GM18520 (cell line): ENCODE results near the gene MUC5AC.
"Not testable (repeated sequence)": the region's sequence is repeated elsewhere in the genome, so short reads cannot be mapped to it uniquely, and the experiment has no call there.

Experiments used
- ATAC-seq: cut with Tn5 transposase; IDR thresholded peaks from one replicate; pipeline ENCODE4 v1.9.1; 2021; ENCODE audit not compliant: unreplicated experiment

Gene MUC5AC

DNA sequence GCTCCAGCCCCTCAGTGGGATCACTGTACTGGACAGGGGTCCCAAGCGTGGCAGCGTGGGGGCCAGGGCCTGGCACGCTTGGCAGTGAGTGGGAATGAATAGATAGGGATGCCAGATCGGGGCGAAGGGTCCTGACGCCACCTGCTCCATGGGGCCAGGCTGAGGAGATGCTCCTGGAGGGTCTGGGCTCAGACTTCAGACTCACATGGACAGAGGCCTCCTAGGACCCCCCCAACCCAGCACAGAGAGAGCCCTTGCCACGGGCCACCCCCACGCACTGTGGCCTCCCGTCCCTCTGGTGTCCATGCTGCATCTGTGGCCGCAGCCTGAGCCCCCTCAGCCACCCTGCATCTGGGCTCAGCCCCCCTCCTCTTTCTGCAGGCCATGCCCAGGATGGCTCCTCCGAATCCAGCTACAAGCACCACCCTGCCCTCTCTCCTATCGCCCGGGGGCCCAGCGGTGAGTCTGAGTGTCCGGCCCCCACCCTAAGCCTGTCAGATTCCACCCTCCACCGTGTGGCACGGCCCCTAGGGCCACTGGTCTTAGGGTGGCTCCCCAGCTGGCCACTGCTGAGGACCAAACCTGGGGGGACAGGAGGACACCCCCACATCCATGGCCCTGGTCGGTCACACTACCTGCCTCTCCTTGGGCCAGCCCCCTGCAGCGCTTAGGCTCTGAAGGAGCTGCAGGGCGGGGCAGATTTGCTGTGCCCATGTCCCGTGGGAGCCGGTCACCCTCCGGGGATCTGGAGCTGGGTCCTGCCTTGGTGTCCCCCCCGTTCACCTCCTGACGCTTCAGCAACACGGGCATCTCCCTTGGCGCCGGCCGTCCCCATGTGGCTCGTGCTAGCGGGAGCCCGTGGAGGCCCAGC lies 2.7 kb downstream of the MUC5AC start:
- ATAC-seq = no peak

DNA sequence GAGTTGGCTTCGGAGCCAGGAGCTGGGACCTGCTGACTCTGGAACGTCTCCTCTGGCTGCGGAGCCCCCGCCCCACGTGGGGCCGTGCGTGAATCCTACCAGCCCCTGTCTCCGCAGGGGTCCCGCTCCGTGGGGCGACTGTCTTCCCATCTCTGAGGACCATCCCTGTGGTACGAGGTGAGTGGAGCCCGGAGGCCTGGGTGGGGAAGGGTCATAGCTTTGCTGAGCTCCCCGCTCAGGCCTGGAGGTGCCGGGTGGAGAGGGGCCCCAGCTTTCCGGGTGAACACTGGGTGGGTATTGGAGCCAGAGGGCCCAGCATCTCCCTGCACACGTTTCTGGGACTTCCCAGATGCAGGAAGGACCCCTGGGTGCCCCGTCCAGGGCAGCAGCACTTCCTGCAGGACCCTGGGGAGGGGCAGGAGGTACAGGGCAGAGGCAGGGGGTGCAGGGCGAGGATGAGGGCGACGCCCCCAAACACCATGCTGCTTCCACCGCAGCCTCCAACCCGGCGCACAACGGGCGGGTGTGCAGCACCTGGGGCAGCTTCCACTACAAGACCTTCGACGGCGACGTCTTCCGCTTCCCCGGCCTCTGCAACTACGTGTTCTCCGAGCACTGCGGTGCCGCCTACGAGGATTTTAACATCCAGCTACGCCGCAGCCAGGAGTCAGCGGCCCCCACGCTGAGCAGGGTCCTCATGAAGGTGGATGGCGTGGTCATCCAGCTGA lies 3.8 kb downstream of the MUC5AC start:
- no peak for ATAC-seq

DNA sequence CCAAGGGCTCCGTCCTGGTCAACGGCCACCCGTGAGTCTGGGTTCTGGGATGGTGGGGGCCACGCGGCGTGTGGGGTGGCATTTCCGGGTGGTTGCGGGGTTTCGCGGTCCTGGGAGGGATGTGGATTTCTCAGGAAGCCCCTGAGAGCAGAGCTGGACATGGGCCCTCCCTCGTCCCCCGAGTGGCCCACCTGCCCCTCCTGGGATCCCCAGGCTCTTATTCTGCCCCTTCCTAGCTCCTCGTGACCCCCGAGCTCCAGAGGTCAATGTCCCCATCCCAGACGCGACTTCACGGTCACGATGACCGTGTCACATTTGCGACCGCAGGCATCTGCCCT lies 4.4 kb downstream of the MUC5AC start:
- no peak for ATAC-seq

DNA sequence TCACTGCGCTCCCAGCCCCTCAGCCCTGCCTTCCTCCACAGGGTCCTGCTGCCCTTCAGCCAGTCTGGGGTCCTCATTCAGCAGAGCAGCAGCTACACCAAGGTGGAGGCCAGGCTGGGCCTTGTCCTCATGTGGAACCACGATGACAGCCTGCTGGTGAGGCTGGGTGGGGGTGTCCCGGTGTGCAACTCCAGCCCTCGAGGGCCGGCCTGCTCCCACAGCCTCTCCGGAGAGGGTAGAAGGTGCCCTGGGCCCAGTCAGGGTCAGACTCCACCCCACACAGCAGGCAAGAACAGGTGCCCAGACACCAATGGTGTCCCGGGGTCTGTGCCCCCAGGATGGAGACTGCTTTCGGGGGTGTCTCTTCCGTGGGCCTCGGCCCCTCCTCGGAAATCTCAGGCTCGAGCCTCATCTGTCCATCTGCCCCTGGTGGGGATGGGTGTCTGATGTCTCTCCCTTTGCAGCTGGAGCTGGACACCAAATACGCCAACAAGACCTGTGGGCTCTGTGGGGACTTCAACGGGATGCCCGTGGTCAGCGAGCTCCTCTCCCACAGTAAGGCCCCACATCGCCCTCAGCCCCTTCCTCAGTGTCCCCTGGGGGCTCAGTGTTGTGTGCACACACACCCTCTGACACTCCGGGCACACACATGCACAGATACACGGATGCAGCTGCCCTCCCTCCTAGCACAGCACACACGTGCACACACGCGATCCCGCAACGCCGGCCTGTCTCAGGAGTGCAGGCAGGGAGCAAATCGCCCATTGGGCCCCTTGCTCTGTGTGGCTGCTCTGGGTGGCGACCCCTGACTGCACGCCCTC lies 4.9 kb downstream of the MUC5AC start:
- no peak for ATAC-seq

DNA sequence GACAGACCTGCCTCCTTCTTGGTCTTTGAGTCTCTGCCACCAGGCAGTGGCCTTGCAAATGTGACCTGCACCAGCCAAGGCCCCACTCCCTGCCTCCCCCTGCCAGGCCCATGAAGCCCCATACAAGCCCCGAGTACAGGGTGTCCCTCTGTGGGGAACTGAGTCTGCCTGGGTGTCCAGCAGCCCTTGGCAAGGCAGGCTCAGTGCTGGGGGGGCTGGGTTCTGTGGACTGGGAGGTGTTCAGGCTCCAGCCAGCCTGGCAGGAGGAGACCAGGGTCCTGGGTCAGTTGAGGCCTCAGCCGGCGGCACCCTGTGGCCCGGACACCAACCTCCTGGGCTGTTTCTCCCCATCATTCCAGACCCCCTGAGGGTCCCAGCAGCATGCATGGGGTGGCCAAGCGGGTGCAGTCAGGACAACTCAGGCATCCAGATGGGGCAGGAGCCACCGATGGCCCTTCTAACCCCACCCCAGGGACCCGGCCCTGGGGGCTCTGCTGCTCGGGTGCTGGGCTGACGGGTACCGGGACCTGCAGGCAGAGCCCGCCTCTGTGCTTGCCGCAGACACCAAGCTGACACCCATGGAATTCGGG lies 5.7 kb downstream of the MUC5AC start:
- ATAC-seq = no peak

DNA sequence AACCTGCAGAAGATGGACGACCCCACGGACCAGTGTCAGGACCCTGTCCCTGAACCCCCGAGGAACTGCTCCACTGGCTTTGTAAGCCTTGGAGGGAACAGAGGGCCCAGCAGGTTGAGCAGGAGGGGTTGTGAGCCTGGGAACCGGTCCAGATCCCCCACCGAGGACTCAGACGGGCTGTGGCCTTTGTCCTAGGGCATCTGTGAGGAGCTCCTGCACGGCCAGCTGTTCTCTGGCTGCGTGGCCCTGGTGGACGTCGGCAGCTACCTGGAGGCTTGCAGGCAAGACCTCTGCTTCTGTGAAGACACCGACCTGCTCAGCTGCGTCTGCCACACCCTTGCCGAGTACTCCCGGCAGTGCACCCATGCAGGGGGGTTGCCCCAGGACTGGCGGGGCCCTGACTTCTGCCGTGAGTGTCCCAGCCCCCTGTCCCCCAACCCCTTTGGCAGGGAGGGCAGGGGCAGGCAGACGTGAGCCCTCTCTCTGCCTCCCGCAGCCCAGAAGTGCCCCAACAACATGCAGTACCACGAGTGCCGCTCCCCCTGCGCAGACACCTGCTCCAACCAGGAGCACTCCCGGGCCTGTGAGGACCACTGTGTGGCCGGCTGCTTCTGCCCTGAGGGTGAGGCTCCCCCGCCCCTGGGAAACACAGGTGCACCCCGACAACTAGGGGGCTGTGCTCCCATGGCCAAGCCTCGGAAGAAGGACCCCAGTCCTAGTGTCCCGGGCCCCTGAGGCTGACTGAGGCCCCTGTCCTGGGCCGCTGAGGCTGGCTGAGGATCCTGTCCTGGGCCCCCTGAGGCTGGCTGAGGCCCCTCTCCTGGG lies 6.4 kb downstream of the MUC5AC start:
- ATAC-seq = no peak

DNA sequence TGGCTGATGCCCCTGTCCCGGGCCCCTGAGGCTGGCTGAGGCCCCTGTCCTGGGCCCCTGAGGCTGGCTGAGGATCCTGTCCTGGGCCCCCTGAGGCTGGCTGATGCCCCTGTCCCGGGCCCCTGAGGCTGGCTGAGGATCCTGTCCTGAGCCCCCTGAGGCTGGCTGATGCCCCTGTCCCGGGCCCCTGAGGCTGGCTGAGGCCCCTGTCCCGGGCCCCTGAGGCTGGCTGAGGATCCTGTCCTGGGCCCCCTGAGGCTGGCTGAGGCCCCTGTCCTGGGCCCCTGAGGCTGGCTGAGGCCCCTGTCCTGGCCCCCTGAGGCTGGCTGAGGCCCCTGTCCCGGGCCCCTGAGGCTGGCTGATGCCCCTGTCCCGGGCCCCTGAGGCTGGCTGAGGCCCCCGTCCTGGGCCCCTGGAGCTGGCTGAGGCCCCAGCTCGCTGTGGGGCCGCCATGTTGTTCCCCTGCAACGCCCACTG lies 7.1 kb downstream of the MUC5AC start:
- ATAC-seq = not testable (repeated sequence)

DNA sequence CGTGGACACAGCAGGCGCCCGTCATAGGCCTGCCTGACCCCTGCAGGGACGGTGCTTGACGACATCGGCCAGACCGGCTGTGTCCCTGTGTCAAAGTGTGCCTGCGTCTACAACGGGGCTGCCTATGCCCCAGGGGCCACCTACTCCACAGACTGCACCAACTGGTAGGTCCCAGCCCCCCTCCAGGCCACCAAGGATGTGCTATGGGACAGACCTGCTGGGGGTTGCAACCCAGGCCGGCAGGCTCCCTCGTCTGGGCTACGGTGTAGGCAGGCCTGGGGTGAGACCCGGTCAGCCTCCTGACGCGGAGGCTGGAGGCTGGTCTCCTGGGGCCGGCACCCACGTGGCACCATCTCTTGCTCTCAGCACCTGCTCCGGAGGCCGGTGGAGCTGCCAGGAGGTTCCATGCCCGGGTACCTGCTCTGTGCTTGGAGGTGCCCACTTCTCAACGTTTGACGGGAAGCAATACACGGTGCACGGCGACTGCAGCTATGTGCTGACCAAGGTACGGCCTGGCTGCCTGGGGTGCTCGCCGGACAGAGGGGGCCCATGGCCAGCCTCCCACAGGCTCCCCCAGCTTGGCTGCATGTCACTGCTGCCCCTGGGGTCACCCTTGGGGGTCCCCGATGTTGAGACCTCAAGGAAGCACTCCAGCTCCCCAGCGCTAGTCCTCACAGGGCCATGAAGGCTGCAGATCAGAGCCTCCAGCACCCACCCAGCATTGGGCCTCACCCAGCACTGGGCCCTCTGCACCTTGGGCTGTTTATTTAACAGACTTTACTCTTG lies 7.7 kb downstream of the MUC5AC start:
- ATAC-seq = no peak

DNA sequence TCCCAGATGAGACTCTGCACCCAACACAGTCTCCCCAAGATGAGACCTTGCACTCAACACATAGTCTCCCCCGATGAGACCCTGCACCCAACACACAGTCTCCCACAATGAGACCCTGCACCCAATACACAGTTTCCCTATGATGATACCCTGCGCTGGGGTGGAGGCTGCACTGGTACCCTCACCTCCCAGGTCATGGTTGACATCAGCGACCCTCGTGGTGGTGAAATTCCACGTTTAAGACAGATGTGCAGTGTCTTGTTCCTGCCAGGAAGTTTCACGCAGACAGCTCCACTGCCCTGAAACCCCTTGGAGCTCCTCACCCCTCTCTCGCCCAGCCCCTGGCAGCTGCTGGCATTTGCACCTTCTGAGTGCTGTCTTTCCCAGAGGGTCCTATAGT lies 9.5 kb downstream of the MUC5AC start:
- ATAC-seq = no peak

DNA sequence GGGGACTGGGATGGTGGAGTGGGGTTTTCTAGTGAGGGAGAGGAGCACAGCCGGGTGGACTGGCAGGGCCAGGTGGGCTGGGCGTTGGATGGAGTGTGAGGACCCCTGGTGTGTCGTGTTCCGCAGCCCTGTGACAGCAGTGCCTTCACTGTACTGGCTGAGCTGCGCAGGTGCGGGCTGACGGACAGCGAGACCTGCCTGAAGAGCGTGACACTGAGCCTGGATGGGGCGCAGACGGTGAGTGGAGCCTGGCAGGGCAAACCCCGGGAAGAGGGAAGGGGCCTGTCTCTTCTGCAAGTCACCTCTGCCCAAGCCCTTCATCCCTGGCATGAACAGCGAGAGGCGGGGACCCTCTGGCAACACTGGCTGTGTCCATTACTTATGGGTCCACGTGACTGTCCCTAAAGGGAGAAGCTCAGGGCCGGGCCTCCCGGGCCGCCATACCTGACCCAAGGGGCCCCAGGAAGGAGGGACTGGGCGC lies 10.0 kb downstream of the MUC5AC start:
- no peak for ATAC-seq

DNA sequence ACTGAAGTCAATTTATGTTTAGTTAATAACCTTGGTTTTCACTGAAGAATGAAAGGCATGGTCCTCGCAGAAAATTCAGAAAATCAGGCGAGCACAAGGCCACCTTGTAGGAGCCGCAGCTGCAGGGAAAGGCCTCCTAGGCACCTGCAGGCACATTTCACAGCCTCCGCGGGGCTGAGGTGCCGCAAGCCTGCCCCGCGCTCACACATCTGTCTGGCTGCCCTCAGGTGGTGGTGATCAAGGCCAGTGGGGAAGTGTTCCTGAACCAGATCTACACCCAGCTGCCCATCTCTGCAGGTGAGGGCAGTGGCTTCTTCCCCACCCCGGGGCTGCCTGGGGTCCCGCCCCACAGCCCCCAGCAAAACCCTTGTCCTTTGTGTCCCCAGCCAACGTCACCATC lies 10.5 kb downstream of the MUC5AC start:
- no peak for ATAC-seq

DNA sequence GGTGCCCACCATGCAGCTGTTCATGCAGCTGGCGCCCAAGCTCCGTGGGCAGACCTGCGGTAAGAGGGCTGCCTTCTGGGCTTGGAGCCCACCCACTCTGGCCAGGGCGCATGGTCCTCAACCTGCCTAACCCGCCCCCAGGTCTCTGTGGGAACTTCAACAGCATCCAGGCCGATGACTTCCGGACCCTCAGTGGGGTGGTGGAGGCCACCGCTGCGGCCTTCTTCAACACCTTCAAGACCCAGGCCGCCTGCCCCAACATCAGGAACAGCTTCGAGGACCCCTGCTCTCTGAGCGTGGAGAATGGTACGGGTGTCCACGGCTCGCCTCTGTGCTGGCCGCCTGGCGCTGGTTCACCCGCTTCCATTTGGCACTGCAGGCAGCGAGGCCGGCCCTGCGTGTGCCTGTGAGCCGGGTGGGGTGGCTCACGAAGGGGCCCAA lies 11.0 kb downstream of the MUC5AC start:
- no peak for ATAC-seq

DNA sequence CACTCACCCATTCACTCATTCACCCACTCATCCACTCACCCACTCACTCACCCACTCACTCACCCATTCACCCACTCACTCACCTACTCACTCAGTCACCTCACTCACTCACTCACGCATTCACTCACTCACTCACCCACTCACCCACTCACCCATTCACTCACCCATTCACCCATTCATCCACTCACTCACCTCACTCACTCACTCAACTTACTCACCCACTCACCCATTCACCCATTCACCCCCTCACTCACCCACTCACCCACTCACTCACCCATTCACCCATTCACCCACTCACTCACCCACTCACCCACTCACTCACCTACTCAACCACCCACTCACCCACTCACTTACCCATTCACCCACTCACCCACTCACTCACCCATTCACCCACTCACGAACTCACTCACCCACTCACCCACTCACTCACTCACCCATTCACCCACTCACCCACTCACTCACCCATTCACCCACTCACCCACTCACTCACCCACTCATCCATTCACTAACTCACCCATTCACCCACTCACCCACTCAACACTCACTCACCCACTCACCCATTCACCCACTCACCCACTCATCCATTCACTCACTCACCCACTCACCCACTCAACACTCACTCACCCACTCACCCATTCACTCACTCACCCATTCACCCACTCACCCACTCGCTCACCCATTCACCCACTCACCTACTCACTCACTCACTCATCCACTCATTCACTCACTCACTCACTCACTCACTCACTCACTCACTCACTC lies 13.7 kb downstream of the MUC5AC start:
- no peak for ATAC-seq

DNA sequence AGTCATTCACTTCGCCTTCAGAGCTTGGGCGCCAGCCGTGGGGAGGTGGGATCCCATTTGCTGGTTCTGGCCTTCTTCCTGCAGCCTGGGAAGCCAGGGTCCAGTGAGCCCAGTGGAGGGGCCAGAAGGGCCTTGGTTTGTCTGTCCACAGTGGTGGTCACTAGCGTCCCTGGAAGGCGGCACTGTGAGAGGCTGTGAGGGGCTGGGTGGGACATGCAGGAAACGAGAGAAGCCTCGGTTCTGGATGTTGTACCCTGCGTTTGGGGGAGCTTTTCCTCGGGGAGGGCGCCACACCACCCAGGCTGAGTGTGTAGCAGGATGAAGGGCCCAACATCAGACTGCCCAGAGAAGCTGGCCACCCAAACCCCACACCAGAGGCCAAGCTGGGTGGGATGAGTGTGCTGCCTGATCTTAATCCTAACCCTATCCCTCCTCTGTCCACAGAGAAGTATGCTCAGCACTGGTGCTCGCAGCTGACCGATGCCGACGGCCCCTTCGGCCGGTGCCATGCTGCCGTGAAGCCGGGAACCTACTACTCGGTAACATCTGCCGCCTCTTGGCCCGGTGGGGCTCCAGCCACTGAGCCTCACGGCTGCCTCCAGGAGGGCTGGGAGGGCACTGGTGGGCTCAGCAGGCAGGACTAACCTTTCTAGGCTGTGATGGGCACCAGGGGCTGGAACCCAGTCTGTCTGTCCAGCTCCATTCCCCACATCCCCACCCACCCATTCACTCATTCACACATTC lies 14.4 kb downstream of the MUC5AC start:
- ATAC-seq = no peak

DNA sequence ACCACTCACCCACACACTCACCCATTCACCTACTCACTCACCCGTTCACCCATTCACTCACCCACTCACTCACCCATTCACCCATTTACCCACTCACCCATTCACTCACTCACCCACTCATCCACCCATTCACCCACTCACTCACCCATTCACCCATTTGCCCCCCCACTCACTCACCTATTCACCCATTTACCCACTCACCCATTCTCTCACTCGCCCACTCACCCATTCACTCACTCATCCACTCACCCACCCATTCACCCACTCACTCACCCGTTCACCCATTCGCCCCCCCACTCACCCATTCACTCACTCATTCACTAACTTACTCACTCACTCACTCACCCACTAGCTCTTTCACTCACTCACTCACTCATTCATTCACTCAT lies 15.0 kb downstream of the MUC5AC start:
- no peak for ATAC-seq

DNA sequence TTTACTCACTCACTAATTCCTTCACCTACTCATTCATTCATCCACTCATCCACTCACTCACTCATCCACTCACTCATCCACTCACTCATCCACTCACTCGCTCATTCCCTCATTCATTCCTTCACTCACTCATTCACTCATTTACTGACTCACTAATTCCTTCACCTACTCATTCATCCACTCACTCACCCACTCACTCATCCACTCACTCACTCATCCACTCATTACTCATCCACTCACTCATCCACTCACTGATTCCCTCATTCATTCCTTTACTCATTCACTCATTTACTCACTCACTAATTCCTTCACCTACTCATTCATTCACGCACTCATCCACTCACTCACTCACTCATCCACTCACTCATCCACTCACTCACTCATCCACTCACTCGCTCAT lies 15.6 kb downstream of the MUC5AC start:
- not testable (repeated sequence) for ATAC-seq

DNA sequence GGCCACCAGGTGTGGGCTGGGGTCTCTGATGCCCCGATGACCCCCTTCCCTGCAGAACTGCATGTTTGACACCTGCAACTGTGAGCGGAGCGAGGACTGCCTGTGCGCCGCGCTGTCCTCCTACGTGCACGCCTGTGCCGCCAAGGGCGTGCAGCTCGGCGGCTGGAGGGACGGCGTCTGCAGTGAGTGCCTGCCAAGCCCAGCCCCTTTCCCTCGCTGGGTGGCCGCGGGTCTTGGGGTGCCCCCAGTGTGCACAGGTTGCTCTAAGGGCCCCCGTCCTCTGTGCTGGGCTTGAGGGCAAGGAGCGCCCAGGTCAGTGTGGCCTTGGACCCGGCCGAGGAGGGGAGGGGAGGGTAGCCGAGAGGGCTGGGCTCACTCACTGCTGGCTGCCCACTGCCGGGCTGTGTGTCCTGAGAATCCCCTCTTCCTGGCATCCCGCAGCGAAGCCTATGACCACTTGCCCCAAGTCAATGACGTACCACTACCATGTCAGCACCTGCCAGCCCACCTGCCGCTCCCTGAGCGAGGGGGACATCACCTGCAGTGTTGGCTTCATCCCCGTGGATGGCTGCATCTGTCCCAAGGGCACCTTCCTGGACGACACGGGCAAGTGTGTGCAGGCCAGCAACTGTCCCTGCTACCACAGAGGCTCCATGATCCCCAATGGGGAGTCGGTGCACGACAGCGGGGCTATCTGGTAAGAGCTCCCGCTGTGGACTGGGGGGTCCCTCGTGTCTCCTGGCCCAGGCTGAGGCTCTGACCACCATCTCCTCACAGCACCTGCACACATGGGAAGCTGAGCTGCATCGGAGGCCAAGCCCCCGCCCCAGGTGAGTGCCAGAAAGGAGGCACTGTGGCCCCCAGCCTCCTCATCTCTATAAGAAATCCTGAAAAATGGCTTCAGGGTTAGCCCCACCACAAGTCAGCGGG lies 17.0 kb downstream of the MUC5AC start:
- ATAC-seq = no peak
